OCI-LY3 (cell line): Measurements from ENCODE around the gene ADRB2.

ENCODE experiments used
- CTCF ChIP-seq: fragments of 200-600, 300-600 bp; sonication (generic); IDR thresholded peaks from 2 replicates; pipeline ENCODE4 v1.5.1; 2014; ENCODE audit warnings: antibody characterized with exemption, low read length, low read depth
- EZH2phosphoT487 ChIP-seq: fragments of 200-600 bp; shearing (Covaris generic); IDR thresholded peaks from 2 replicates; pipeline ENCODE4 v1.6.1; 2018; ENCODE audit warnings: antibody characterized with exemption, mixed run types, low read depth

- no peak for TF ChIP-seq CTCF
- no peak for TF ChIP-seq EZH2phosphoT487
Measured at GRCh38 chr5:148786456-148786855, 40.0 kb upstream of the ADRB2 start.
